Glomerular endothelial cell (primary cell): ENCODE data around the gene TRO. TPM values are rescaled to one million over a fixed set of nuclear protein-coding genes. Genes with fewer than 3 reads are reported as not detected.
A peak's percentile ranks its signal among the peaks of the same experiment; 100 is the strongest.

Experiments
- DNase-seq: peaks from one replicate; pipeline ENCODE4 v3.0.0-alpha.2; 2011; ENCODE audit warnings: low read depth, low spot score; ENCODE audit errors: extremely low read depth
- total RNA-seq: library from RNA; depleted of rRNA; stranded (reverse); fragments of >200 nt; gene quantifications from 2 replicates; pipeline ENCODE4 v1.2.3, GENCODE V29; 2015

TRO gene
- total RNA-seq: 9.5 and 15.0 TPM in 2 replicates

GRCh38 chrX:54920610-54921426, at the start of gene TRO:
TSS of gene TRO (plus strand) at chrX:54920824. CDS start at chrX:54922247, 1,423 bp downstream.
- no peak for DNase-seq

GRCh38 chrX:54885740-54886139, 34.9 kb upstream of the TRO start:
- DNase-seq: no peak

- DNase-seq: peak; percentile 10
These were observed 29.1 kb upstream of the TRO start for GRCh38 chrX:54891573-54891972.

GRCh38 chrX:54894159-54894558, 26.5 kb upstream of the TRO start:
- DNase-seq: no peak

GRCh38 chrX:54909941-54910340, 10.7 kb upstream of the TRO start:
- DNase-seq: no peak

GRCh38 chrX:54921427-54922021, 900 bp downstream of the TRO start:
- no peak for DNase-seq

GRCh38 chrX:54922547-54922946, 1.9 kb downstream of the TRO start:
- no peak for DNase-seq

- no peak for DNase-seq
These were observed 2.8 kb downstream of the TRO start for GRCh38 chrX:54923376-54923775.

GRCh38 chrX:54926978-54927377, 6.4 kb downstream of the TRO start:
- DNase-seq: no peak

GRCh38 chrX:54928876-54929275, 8.3 kb downstream of the TRO start:
- DNase-seq: no peak

GRCh38 chrX:54930291-54931049, 9.8 kb downstream of the TRO start:
- no peak for DNase-seq

GRCh38 chrX:54931107-54931506, 10.5 kb downstream of the TRO start:
- DNase-seq: no peak

GRCh38 chrX:54933150-54933826, 12.7 kb downstream of the TRO start:
- DNase-seq: no peak

GRCh38 chrX:54934058-54934457, 13.4 kb downstream of the TRO start:
- no peak for DNase-seq

- no peak for DNase-seq
These were observed 14.3 kb downstream of the TRO start for GRCh38 chrX:54934890-54935289.

- no peak for DNase-seq
These were observed 14.7 kb downstream of the TRO start for GRCh38 chrX:54935306-54935705.

GRCh38 chrX:54937416-54937815, 16.8 kb downstream of the TRO start:
- no peak for DNase-seq

- DNase-seq: no peak
These were observed 24.2 kb downstream of the TRO start for GRCh38 chrX:54944816-54945215.

GRCh38 chrX:54945224-54945623, 24.6 kb downstream of the TRO start:
- DNase-seq: no peak

- no peak for DNase-seq
These were observed 30.2 kb downstream of the TRO start for GRCh38 chrX:54950730-54951375.

GRCh38 chrX:54961750-54962149, 41.1 kb downstream of the TRO start:
- DNase-seq: no peak
